ENCODE results near the gene TTC39C.

DNA sequence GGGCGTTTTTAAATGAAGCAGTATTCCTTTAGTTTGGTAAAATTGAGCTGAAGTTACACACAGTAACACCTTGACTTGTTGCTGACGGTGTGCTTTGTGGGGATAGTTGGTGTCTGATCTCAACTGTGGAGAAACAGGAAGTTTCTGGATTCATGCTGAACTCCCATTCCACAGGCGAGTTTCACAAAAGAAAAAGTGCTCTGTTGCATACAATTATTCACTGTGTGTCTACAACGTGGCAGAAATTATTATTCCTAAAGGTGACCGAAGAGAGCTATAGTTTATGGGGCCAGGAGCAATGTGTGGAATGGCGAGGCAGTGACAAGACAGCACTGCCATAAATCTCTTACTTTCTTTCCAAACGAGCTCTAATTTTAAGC is 123.8 kb downstream of the TTC39C start:
- TF ChIP-seq, protein P1, sequence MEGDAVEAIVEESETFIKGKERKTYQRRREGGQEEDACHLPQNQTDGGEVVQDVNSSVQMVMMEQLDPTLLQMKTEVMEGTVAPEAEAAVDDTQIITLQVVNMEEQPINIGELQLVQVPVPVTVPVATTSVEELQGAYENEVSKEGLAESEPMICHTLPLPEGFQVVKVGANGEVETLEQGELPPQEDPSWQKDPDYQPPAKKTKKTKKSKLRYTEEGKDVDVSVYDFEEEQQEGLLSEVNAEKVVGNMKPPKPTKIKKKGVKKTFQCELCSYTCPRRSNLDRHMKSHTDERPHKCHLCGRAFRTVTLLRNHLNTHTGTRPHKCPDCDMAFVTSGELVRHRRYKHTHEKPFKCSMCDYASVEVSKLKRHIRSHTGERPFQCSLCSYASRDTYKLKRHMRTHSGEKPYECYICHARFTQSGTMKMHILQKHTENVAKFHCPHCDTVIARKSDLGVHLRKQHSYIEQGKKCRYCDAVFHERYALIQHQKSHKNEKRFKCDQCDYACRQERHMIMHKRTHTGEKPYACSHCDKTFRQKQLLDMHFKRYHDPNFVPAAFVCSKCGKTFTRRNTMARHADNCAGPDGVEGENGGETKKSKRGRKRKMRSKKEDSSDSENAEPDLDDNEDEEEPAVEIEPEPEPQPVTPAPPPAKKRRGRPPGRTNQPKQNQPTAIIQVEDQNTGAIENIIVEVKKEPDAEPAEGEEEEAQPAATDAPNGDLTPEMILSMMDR (IDR thresholded peaks at IDR 0.05), result no peak
- TF ChIP-seq EP300 (IDR thresholded peaks at IDR 0.05), result no peak
